ENCODE measurements around the gene MTUS2. TPM values are rescaled to one million over a fixed set of nuclear protein-coding genes. Genes with fewer than 3 reads are reported as not detected.

Gene MTUS2
- total and polyA plus RNA-seq, 2 of the 8 experiments (the other 6 are each of a cell fraction or from before 2014, with no cell fraction given): 0.18 to 0.80 TPM

- Histone ChIP-seq H3K23ac (ENCODE audit: insufficient read length) (no peak overlapping the region), H4K8ac (ENCODE audit: extremely low read depth, insufficient read depth, low read length) (no peak overlapping the region), H3K4me3 (ENCODE audit: extremely low read depth in 1 of 4, insufficient read depth in 2 of 4, low read depth in 3 of 4, low read length in 4 of 4) (no peak overlapping the region), H3K79me2 (ENCODE audit: control insufficient read depth in 1 of 2, insufficient read depth in 2 of 2, low read length in 2 of 2) (no peaks in the 10 kb centered on the region), H2AK5ac (ENCODE audit: low read depth, low read length) (no peak overlapping the region), H2BK15ac (ENCODE audit: low read length) (no peak overlapping the region), H3K27me3 (replicated peaks in 1 of 4; ENCODE audit: control insufficient read depth in 3 of 4, extremely low read depth in 1 of 4, insufficient read depth in 3 of 4, low read length in 3 of 4) (no peaks in the 10 kb centered on the region), H3K79me1 (ENCODE audit: low read depth, low read length) (no peaks in the 10 kb centered on the region), H3K4ac (replicated peaks; ENCODE audit: insufficient read length, low read depth, low read length) (no peak overlapping the region), H3K23me2 (ENCODE audit: low read depth, low read length) (no peaks in the 10 kb centered on the region), H2BK12ac (ENCODE audit: low read depth, low read length) (no peak overlapping the region), H3K9ac (replicated peaks in 1 of 4; ENCODE audit: extremely low read depth in 1 of 4, low read depth in 3 of 4, low read length in 3 of 4) (no peak overlapping the region), H4K5ac (ENCODE audit: insufficient read length, low read depth, low read length) (no peak overlapping the region), H2BK20ac (ENCODE audit: low read length) (no peak overlapping the region), H3K4me1 (replicated peaks in 1 of 4; ENCODE audit: control insufficient read depth in 3 of 4, insufficient read depth in 4 of 4, low read length in 3 of 4) (no peaks in the 10 kb centered on the region), H3K18ac (ENCODE audit: extremely low read depth, low read length) (no peak overlapping the region), H2BK120ac (replicated peaks; ENCODE audit: low read depth, low read length) (no peak overlapping the region), H3K36me3 (ENCODE audit: control insufficient read depth in 2 of 4, insufficient read depth in 4 of 4, low read length in 3 of 4) (no peaks in the 10 kb centered on the region), H2BK5ac (ENCODE audit: low read depth, low read length) (no peak overlapping the region), H3K14ac (ENCODE audit: insufficient read length) (no peak overlapping the region), H3K56ac (replicated peaks; ENCODE audit: insufficient read length, low read depth, low read length) (no peak overlapping the region), H3K4me2 (ENCODE audit: insufficient read depth in 1 of 2, low read depth in 2 of 2, low read length in 2 of 2) (no peak overlapping the region), H4K91ac (replicated peaks; ENCODE audit: insufficient read length, low read length) (no peak overlapping the region), H3K27ac (ENCODE audit: low read depth, low read length) (no peak overlapping the region), H4K20me1 (replicated peaks in 1 of 2; ENCODE audit: control insufficient read depth in 1 of 2, insufficient read depth in 2 of 2, low read length in 2 of 2) (no peaks in the 10 kb centered on the region), H2AFZ (ENCODE audit: low read length) (no peak overlapping the region), H3K9me3 (ENCODE audit: insufficient read depth in 2 of 2, low read depth in 1 of 2, low read length in 1 of 2) (peaks cover 0 to 2% of the 10 kb centered on the region in 2 experiments; a peak in 3 of 4 replicates)
- FAIRE-seq (no peak), DNase-seq (ENCODE audit: low read depth in 1 of 2, low spot score in 2 of 2) (no peak)
- ChIA-PET POLR2A (ENCODE audit: partially characterized antibody) (no interaction called here), CTCF (ENCODE audit: partially characterized antibody) (interaction anchor here (0.6 kb wide), 1 partner anchor 260 kb away, joined by 4 read pairs; no protein-coding TSS in a partner anchor)
- TF ChIP-seq EP300 (IDR thresholded peaks at IDR 0.05; ENCODE audit: borderline replicate concordance in 1 of 2, low read depth in 2 of 2, low read length in 2 of 2) (no peak), ZNF274 (IDR thresholded peaks at IDR 0.05; ENCODE audit: borderline replicate concordance, extremely low read depth, low read length) (no peak), SRF (IDR thresholded peaks at IDR 0.05; ENCODE audit: low read depth, low read length) (no peak), RNF2 (IDR thresholded peaks at IDR 0.05; ENCODE audit: borderline replicate concordance, low read depth, low read length, missing control alignments, poor library complexity, severe bottlenecking) (no peak), ASH2L (IDR thresholded peaks at IDR 0.05; ENCODE audit: low read length) (no peak), NRF1 (IDR thresholded peaks at IDR 0.05; ENCODE audit: low read depth, low read length) (no peak), RAD21 (IDR thresholded peaks at IDR 0.05 in 1 of 2, conservative IDR thresholded peaks at IDR 0.05 in 1 of 2; ENCODE audit: low read depth in 2 of 2, low read length in 2 of 2) (no peak)
These were observed 407.4 kb downstream of the MTUS2 start for GRCh38 chr13:29227576-29227975.
